NOMO-1 treated with DMSO at 0.1 percent for 48 hours (cell line): ENCODE measurements around the gene THOC2.
"Not testable (repeated sequence)": the region's sequence is repeated elsewhere in the genome, so short reads cannot be mapped to it uniquely, and the experiment has no call there.

Experiments
- DNase-seq: peaks from one replicate; lab custom pipeline; 2025; ENCODE audit not compliant: unreplicated experiment; lab: John Stamatoyannopoulos, UW

THOC2 gene

DNA sequence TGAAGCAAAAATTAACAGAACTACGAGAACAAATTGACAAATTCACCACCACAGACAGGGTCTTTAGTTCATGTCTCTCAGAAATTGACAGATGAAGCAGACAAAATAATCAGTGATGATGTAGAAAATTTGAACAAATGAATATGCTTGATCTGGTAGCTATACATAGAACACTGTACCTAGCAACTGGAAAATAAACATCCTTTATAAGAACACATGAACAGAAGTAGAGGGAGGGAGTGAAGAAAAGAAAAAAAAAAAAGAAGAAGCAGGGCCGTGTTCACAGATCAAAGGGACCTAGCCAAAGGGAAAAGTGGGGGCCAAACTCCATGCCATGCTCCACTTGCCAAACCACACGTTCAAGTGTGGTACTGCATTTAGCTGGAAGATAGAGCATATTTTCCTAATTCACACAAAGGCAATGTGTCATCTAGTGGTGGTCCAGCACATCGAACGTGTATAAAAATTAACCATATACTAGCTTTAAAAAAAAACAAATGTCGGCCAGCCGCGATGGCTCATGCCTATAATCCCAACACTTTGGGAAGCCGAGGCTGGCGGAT lies 5.6 kb upstream of the THOC2 start:
- DNase-seq, result no peak

DNA sequence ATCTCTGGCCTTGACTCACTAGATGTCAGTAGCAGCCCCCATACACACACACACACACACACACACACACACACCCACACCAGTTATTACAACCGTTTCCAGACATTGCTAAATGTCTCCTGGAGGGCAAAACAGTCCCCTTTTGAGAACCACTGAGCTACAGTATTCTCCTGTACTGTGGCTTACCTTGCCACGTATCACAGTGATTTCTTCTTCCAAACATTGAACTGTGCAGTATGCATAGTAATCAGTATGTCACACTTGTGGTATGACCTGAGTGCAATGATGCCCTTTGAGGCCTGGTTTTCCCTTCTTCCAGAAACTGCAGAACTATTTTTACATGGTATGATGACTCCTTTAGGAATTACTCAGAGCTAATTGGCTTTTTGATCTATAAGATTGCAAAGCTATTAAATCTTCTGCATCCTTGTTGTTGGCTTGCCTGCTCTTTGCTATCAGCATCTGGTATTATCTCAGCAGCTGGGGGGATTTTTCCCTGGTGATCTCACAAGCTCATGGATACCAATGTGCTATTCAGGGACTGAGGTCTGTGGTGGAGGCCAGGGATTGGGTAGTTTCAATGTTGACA lies 3.6 kb upstream of the THOC2 start:
- no peak for DNase-seq

DNA sequence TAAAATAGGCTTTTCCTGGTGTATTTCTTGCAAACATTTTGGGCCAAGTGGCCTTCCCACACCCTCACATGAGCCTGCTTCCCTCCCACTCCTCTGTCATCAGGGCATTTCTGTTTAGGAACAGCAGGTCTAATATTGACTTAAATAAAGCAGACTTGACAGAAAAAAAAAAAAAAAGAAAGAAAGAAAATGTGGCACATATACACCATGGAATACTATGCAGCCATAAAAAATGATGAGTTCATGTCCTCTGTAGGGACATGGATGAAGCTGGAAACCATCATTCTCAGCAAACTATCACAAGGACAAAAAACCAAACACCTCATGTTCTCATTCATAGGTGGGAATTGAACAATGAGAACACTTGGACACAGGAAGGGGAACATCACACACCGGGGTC lies 2.3 kb upstream of the THOC2 start:
- DNase-seq, result not testable (repeated sequence)

DNA sequence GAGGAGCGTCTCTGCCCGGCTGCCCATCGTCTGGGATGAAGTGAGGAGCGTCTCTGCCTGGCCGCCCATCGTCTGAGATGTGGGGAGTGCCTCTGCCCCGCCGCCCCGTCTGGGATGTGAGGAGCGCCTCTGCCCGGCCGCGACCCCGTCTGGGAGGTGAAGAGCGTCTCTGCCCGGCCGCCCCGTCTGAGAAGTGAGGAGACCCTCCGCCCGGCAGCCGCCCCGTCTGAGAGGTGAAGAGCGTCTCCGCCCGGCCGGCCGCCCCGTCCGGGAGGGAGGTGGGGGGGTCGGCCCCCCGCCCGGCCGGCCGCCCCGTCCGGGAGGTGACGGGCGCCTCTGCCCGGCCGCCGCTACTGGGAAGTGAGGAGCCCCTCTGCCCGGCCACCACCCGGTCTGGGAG lies 1.2 kb upstream of the THOC2 start:
- DNase-seq, result not testable (repeated sequence)

DNA sequence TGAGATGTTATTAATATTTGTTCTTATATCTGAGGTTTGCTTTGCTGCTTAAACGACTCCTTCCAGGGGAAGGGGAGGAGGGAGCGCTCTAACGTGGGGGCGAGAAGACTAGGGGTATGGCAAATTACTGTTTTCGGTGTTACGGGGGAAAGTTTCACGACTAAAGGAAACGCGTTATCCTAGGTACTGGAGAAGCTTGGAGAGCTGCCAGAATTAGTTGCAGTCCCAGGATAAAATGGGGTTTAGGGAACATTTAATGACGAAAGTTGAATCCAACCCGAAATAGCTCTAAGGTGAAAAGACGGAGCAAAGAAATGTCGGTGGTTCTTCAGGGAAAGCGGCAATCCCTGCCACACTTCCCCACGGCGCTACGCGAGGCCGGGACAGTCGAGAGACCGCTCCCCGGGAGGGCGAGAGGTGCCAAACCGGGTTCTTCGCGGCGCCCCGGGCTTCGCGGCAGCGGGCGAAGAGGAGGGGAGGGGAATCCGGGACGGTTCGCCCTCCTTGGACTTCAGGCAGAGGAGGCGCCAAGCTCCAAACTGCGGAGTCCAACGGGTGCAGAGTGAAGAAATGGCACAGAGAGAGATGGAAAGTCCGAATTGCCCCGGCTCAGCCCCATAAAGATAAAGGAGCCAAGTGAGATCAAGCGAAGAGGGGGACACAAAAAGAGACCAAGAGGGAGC lies 724 bp downstream of the THOC2 start:
- no peak for DNase-seq

DNA sequence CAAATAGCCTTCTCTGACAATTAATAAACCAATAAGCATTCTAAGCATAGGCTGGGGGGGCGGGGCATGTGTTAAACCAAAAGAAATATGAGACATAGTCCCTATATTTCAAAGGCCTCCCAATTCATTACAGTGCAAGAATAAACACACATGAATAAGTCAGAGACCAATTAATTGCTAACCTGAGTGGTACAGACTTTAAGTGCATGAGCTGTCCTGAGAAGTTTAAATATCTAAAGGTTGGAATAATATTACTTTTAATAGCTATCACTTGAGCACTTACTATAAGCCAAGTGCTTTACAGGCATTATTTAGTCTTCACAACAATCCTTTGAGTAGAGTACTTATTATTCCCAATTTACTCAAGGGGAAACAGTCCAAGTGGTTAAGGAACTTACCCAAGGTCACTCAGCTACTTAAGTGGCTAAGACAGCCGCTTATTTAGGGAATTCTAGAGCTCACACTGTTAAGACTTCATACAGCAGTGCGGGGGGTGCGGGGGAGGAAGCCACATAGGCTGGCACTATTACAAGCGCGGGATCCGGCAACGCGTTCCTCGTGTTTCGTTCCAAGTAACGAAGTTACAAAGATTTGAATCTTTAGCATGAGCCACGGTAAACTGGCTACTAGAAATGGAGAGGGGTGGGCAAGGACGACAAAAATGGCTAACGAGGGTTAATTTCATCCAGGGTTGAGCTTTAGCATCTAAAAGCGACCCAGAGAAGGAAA lies 1.4 kb downstream of the THOC2 start:
- no peak for DNase-seq

DNA sequence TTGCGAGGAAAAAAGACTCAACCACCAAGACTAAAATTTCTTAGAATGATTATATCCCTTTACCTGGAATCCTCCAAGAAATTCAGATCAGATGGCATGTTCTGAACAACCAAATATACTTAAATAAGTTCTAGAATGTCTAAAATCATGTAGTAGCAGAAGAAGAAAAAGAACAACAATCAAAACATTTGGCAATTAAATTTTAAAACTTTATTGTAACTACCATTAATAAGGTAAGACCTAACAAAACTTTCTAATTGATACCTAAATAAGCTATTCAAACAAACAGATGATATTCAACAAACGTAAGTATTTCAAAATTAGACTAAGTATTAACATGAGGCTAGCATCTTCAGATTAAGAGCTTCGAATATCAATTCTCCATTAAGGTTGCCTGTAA lies 4.3 kb downstream of the THOC2 start:
- DNase-seq, result no peak

DNA sequence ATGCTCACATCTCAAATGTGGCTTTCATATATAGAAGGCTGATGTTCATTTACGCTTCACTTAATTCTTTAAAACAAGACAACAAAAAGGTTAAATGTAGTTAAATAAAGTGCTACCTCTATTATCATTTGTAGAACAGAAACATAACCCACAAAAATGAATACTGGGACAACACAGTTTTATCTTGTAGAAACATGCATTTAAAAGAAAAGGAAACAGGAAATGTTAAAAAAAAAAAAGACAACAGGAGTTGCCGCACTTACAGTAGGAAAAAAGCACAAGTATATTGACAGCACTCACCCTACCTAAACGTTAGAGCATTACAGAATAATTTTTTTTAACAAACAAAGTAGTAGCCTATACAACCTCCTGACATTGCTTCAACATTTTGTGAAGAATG lies 4.8 kb downstream of the THOC2 start:
- no peak for DNase-seq

DNA sequence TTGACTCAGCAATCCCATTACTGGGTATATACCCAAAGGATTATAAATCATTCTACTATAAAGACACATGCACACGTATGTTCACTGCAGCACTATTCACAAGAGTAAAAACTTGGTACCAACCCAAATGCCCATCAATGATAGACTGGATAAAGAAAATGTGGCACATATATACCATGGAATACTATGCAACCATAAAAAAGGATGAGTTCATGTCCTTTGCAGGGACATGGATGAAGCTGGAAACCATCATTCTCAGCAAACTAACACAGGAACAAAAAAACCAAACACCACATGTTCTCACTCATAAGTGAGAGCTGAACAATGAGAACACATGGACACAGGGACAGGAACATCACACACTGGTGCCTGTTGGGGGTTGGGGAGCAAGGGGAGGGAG lies 10.7 kb downstream of the THOC2 start:
- DNase-seq, result not testable (repeated sequence)

DNA sequence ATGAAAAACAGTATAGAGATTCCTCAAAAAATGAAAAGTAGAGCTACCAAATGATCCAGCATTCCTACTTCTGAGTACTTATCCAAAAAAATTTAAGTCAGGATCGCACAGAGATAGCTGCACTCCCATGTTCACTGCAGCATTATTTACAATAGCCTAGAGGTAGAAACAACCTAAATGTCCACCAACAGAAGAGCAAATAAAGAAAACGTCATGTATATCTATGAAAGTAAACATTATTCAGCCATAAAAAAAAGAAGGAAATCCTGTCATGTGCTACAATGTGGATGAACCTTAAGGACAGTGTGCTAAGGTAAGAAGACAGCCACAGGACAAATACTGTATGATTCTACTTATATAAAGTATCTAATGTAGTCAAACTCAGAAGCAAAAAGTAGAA lies 12.4 kb downstream of the THOC2 start:
- DNase-seq, result no peak

DNA sequence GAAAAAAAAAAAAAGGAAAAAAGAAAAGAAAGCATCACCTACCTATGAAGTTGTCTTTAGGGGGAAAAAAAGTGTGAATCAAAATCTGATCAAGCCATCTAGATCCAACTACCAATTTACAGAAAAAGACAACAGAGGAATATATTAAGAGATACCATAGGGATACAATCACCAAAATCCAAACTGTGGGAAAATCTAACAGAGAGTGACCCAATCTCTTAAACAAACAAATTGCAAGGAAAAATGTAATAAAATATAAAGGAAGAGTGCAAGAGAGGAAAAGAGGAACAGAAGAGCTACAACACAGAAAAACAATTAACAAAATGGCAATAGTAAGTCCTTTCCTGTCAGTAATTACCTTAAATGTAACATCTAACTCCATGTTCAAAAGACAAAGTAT lies 19.0 kb downstream of the THOC2 start:
- peak; percentile 7 for DNase-seq

DNA sequence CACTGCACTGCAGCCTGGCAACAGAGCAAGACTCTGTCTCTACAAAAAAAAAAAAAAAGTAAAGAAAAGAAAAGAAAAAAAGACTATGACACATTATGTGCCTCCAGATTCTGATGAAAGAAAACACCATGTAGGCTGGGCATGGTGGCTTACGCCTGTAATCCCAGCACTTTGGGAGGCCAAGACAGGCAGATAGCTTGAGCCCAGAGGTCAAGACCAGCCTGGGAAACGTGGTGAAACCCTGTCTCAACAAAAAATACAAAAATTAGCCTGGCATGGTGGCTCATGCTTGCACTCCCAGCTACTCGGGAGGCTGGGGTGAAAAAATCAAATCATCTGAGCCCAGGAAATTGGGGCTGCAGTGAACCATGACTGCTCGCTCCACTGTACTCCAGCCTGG lies 19.4 kb downstream of the THOC2 start:
- DNase-seq, result no peak

DNA sequence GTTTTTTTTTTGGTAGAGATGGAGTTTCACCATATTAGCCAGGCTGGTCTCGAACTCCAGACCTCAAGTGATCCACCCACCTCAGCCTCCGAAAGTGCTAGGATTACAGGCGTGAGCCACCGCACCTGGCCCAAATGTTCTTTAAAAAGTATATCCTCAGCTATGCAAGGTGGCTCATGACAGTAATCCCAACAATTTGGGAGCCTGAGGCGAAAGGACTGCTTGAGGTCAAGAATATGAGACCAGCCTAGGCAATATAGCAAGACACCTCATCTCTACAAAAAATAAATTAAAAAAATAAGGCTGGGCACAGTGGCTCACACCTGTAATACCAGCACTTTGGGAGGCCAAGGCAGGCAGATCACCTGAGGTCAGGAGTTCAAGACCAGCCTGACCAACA lies 21.7 kb downstream of the THOC2 start:
- DNase-seq, result not testable (repeated sequence)

DNA sequence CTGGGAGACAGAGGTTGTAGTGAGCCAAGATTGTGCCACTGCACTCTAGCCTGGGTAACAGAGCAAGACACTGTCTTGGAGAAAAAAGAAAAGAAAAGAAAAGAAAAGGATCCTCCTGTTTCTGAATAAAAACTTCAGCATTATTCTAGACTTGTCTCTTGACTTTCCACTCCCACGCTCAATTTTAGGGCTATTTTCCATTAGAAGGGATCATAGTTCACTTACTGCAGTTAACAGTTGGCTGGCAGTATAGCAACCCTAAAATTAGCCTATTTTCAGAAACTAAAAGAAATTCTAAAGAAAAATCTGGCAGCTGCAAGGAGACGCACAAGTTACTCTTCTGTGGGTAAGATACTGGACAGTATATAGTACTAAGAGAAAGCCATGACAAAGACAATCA lies 28.1 kb downstream of the THOC2 start:
- no peak for DNase-seq

DNA sequence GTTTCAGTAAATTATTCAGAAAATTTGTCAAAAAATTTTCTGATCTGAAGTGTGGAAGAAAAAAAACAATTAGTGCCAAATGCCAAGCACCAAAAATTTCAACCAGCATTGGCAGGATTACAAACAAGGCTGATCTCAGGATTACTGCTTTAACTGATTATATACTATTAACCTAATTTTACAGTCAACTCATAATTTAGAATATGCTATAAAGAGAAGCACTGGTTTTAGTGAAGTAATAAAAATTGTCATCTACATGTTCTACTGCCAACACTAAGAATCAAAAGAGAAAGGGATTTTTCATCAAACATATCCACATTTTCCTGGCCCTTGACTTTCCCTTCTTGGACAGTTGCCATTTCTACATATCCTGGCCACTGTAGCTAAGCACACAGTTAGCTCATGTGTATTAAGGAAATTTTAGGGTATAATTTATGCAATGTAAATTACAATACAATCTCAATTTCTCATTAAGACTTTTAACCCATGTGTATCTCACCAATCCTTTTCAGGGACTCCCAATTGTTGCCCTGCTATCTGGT lies 33.8 kb downstream of the THOC2 start:
- DNase-seq, result no peak

DNA sequence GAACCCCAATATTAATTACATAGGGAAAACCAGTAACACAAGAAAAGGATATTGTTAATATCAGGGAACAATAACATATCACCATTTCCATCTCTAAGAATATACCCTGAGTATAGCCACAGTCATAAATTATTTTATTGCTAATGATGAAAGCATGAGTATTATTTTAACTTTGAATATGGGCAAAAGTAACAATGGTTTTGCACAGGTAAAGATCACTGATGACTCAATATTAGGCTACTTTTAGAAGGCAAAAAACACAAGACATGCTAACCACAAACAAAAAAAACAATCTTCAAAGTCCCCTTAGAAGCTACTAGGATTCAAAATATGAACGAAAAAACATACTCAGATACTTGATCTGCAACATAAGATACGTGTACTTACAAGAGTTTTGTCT lies 36.5 kb downstream of the THOC2 start:
- DNase-seq, result no peak

DNA sequence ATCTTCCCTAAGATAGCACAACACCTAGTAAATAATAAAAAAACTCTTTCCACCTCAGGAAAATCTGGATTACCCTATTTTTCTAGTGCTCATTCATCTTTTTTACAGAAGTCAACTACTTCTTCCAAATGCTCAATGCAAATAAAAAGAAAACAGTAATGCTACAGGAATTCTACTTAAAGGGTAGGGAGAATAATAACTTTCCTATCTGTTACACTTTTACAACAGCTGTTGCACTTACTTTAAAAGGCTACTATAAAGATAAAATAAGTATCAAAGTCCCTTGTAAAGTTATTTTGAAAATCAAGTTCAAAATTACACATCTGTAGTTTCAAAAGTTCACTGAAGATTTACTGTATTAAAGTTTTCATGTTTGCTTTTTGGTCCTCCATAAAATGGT lies 37.6 kb downstream of the THOC2 start:
- DNase-seq, result no peak

DNA sequence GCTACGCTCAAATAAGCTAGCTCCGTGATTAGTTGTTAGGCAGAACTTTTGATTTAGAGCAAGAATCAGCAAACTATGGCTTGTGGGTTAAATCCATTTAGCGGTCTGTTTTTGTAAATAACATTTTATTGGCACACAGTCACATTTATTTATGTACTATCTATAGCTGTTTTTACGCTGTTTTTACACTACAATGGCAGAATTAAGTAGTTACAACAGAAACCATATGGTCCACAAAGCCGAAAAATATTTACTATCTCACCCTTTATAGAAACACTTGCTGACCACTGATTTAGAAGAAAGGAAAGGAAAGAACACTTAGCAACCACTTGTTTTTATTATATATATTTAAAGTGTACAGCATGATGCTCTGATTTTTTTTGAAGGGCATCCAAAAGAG lies 41.1 kb downstream of the THOC2 start:
- DNase-seq, result no peak

DNA sequence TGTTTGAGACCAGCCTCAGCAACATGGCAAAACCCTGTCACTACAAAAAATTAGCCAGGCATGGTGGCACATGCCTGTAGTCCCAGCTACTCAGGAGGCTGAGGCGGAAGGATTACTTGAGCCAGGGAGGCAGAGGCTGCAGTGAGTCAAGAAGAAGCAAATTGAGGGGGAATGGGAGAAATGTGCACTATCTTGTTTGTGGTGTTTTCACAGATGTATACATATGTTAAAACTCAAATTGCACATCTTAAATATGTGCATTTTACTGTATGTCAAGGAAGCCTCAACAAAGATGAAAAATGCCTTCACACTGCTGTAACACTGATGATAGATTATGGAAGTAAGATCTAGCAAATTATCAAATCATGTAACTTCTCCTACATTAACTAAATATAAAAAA lies 44.3 kb downstream of the THOC2 start:
- DNase-seq, result no peak

DNA sequence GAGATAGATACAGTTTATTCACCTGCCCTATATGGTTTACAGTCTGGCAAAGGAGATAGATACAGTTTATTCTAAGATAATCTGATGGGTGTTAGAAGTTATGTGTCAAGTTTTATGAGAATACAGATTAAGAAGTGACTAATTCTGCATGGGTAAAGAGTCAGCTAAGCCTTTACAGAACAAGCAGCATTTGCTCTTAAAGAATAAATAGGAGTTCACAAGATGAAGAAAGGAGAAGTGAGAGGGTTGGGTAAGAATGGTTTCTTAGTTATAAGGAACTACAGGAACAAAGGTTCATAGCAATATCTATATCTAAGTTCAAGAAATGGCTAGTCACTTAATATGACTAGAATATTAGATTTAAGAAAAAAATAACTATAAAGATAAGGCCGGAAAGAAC lies 47.6 kb downstream of the THOC2 start:
- peak; percentile 91 for DNase-seq

DNA sequence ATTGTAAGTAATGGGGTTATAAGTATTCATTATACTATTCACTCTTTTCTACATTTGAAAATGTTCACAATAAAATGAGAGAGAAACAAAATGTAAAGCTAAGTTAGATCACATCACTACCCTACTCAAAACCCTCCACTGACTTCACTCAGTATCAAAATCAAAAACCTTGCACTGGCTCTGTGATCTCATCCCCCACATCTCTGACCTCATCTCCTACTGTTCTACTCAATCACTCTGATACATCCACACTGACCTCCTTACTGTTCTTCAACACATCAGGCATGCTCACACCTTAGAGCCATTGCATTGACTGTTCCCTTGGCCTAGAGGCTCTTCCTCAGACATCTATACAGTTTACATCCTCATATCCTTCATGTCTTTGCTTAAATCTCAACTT lies 50.7 kb downstream of the THOC2 start:
- no peak for DNase-seq
